HG03457 (cell line): Measurements from ENCODE around the gene TNS1.

Experiments used
- ATAC-seq: cut with Tn5 transposase; IDR thresholded peaks from one replicate; pipeline ENCODE4 v1.9.1; 2021; ENCODE audit warnings: moderate number of reproducible peaks; ENCODE audit not compliant: unreplicated experiment

Gene TNS1

DNA sequence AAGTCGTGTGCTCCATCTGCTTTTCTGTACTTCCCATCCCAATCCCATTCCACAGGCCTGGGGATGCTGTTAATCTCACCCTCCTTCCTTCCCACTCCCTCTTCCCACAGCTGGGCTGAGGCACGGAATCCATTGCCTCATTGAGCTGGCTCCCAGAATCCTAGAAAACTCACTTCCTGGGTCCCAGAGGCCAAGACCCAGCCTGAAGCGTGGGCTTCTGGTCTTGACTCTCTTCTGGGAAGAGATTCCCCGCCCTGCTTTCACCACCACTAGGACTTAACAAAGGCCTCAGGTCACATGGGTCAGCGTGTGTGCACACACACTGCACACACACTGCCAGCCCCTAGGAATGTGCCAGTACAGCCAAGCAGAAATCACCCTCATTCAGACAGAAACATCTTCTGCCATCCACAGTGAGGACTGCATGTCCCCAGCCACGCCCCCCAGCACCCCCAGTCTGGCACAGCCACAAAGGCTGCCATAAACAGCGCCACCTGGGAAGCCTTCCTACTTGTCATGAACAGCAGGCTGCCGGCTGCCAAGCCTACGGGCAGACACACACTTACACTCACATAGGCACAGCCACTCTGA, 165.8 kb downstream of the TNS1 start:
- ATAC-seq: no peak

DNA sequence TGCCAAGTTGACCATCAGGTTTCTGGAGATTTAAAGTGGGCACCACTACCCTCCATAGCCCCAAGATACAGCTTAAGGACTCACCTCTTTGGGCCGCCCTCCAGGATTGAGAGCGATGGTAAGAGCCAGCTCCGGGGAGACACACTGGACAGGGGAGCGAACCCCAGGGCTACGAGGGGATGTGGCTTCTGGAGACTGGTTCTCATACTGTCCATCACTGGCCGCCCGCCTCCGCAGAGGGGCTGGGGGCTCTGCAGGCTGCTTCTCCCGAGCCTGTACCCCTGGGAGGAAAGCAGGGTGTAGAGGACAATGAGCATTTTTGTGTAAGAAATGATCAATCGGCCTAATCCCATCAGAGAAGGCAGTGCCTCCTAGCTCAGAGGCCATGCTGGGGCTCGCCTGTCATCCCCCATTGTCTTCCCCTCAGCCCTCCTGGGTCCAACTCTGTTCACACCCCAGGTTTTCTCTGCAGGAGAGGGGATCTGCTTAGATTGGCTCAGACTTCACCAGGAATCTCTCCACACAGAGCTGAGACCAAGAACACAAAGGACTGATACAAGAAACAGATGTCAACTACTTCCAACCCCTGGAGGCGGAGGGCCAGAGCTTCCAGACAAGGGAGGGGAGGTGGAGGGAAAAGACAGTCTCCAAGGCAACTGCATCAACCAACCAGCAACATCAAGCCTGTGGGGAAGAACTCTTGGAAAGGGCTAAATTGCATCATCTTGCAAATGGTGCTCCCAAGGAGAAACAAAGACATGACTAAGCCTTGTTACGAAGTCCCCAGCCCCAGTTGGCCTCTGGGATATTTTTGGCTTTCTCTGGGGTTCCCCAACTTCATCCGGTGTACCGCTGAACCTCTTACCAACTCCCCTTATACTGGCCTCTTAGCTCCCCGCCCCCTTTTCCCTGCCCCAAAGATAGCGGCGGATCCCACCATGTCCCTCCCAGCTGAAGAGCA, 166.6 kb downstream of the TNS1 start:
- ATAC-seq: no peak

DNA sequence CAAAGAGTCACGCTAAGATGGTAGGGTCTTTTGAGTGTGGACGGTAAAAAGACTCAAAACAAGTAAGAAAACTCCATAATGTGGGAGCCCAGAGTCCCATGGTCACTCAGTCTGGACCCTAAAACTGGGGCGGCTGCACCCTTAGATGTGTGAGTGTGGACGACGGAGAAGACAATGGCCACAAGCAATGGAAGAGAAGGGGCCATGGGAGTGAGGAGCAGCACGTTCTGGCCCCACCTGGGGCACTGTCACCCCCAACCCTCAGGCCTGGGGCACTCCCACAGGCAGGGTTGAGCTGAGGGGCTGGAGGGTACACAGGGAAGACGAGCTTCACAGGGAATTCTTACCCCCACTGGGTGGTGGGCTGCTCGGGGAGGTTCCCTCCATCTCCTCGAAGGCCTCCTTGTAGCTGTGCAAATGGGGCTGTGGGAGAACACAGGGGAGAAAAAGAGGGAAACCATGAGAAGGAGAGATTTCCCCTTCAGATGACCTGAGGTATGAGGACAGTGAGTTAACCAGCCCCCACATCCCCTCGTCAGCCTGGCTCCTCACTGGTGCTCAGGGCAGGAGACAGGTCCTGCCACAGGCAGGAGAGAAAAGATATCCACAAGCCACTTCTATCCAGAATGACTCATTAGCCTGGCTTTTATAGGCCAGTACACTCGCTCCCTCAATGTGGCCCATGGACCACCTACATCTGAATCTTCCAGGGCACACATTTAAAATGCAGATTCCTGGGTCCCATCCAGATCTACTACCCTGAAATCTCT, 167.9 kb downstream of the TNS1 start:
- ATAC-seq: no peak

DNA sequence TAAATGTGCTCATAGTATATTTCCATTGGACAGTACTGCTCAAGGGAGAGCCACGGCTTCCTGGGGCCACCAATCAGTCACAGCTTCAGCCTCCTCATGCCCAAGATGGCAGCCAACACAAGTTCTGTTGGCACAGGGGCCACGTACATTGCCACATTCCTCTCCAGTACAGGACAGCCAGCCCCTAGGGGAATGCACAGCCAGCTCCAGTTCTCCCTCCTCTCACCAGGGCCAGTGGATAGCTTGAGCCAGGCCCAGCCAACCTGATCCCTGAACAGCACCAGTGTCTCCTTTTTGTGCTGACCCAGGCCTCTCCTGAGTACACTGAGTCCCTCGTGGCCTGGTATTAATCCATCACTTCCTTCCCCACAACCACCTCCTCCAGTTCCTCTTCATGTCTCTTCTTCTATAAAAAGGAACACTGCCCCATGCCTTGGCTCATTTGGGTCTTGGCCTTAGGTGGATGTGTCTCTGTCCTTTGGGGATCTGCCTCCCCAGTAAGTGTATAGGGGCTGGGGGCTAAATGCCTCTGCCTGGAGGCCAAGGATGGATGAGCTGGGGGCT, 168.7 kb downstream of the TNS1 start:
- ATAC-seq: no peak

DNA sequence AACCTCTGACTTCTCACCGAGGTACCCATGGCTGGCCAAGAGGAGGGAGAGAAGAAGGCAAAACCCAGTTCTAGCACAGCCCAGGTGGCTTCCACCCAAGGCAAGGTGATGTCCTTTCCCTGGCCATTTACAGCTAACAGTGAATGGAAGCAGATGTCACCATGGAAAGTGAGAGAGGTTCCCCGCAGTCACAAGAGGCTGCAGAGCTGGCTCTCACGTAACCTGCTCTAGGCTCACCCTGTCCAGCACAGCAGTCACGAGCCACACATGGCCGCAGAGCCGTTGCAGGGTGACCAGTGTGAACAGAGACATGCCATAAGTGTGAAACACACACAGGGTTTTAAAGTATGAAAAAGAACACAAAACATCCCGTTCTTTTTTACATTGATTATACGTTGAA, 169.4 kb downstream of the TNS1 start:
- no peak for ATAC-seq

DNA sequence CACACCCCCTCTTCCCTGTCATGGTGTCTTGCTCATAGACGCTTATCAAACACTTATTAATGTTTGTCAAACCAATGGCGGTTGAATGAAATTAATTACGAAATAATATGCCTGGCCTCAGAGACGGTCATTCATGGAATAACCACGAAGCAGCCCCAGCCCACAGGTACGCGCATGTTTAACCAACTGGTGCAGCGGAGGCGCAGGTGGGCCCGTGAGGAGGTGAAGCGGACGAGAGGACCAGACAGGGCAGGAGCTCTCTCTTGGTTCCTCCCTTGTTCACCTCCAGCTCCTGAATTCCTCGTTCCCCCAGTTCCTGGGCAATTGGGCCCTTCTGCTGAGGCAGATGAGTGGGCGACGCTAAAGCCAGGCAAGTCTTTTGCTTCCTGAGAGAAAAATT, 169.8 kb downstream of the TNS1 start:
- no peak for ATAC-seq

DNA sequence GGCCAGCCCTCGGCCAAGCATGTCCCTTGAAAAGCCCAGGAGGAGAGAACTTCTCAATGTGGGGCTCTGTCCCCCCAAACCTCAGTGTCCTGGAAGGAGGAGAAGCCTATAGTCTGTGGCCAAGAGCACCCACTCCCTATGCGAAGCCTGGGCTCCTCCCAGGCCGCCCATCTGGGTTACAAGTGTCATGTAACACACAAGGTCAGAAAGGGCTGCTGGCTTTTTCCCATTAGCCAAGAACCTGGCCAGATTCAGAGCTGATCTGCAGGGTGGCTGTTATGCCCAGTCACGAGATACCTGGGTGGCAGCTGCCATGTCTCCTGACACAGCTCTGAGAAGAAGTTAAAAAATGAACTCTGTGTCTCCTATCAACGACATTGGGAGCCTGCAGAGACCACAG, 170.7 kb downstream of the TNS1 start:
- no peak for ATAC-seq

DNA sequence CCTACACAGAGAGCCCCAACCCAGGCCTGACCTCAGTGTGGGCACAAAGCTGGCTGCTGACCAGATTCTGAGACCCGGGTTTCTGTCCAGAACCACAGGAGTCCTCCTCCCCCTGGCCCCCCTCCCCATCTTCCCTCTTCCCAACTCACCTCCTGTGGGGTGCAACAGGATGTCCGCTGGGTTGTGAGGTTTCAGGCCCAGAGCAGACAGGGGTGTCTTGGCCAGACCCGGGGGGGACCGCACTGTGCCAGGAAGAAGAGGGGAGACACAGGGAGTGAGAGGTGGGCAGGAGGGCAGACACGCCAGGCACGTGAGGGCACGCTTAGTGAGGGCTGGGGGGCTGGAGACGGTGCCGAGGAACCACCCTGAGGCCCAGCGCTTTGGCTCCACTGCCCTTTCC, 171.5 kb downstream of the TNS1 start:
- ATAC-seq: no peak

DNA sequence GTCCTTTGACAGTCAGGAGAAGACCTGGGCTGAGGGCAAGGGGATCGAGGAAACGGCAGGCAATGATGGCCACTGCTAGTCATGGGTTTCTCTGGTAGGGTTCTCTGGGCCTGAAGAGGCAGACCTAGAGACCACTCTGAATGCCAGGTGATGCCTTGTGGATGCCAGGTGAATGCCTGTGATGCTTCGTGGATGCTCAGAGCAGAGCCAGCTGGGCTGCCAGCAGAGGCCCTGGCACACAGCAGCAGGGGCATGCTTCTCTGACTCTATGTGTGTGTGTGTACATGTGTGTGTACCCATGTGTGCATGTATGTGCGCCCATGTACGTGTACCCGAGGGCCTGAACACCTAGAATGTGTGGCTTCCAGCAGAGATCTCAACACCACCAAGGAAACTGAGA, 172.0 kb downstream of the TNS1 start:
- ATAC-seq: no peak

DNA sequence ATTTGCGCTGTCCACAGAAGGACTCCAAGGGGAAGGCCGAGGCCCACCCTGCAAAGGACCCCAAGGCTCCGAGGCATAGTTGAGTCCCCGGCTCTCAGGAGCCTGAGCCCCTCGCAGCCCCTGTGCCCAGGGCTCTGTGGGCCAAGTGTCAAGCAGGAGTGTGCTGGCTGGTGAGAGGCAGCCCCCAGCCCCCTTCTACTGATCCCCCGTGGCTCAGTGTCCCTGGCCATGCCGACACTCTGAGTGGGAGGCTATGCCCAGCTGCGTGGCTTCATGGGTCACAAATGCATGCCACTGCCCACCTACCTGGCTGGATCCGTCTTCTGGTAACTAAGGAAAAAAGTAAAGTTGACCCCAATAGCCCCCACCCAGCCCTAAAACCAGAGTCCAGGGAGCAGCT, 172.7 kb downstream of the TNS1 start:
- no peak for ATAC-seq

DNA sequence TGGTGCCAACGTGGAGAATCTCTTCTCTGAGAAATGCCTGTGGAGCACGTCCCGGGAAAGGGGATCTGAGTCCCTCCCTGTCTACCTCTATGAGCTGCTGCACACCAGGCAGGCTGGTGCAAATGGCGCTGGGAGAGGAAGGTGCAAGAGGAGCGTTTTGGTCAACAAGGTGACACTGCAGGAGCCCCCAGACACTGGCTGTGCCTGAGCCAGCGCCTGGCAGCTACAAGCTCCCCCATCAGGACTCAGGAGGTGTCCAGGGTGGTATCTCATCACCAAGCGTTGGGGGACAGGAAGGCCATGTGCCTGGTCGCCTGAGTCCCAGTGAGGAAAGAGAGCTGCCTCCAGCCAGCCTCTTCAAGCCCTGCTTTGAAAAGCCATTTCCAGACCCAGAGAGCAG, 173.4 kb downstream of the TNS1 start:
- no peak for ATAC-seq

DNA sequence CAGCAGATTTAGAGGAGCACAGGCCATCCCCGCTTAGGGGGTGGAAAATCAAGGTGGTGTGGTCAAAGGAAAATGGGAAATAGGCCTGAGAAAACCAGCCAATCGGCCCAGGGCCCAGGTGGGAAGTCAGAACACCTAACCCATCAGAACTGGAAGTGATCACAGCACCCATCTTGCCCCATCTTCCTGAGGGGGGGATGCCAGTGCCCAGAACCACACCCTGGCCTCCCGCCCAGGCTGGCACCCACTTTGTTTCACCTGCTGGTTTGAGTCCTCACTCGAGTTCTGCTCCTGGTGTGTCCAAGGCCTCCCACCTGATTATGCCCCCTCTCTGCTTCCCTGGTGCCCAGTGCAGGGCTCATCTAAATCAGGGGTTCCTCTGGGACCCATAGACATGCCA, 174.5 kb downstream of the TNS1 start:
- ATAC-seq: no peak

DNA sequence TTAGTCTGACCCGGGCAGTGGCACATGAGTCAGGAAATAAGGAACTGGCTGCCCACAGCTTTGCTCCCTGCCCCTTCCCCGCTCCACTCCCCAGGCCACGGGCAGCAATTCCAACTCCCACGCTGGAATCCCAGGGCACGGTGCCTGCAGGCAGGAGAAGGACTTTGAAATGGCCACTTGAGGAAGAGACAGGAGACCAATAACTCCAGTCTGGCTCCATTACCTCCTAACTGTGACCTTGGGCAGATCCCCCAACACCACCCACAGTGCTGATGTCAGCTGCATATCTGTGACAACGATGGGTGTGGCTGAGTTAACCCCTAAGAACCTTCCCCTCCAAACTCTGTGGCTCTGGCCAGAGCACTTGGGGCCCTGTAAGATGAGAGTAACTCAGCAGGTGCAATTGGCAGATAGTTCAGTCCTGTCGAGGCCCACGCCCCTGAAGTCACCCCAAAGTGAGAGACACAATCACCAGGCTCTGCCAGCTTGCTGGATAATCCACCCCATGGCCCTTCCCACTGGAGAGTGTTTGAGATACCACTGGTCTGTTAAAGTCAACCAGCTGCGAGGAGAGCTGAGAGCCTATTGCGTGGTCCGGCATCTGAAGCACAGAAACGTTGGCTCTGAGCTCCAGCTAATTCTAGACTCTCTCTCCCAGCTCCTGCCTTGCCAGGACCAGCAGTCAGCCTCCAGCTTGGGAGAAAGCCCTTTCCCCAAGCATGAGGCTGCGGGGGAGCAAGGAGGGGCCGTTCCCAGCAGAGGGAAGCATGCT, 175.2 kb downstream of the TNS1 start:
- ATAC-seq: no peak

DNA sequence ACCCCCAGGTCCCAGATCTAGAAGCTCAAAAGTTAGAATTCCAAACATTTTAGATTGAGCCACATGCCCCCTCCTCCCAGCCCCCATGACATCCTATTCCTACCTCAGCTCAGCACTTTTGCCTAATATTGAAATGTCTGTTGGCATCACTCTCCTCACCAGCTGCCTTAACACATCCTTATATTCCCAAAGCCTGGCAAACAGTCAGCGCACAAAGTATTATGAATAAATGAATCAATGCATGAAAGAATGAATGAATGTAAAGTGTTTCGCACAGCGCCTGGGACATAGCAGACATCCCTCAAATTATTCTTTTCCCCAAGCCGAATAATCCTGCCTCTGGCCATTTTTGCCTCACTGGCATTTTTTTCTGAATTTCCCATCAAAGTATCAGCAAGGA, 175.8 kb downstream of the TNS1 start:
- no peak for ATAC-seq

DNA sequence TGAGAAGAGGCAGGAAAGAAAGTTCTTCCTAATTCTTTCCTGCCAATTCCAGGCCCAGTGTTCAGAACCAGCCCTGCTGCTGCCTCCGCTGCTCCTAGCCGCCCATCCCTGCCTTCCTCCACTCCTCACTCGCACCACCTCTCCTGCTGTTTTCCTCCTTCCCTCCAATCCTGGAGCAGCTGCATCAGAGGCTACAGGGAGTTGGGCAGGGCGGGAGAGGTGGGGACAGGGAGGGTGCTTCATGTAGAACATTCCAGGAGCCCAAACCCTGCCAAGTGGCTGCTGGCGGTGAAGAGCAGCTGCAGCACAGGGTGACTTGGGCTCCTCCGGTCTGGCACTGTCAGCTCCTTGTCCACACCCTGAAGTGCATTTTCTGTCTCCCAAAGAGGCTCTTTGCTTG, 176.3 kb downstream of the TNS1 start:
- ATAC-seq: no peak

DNA sequence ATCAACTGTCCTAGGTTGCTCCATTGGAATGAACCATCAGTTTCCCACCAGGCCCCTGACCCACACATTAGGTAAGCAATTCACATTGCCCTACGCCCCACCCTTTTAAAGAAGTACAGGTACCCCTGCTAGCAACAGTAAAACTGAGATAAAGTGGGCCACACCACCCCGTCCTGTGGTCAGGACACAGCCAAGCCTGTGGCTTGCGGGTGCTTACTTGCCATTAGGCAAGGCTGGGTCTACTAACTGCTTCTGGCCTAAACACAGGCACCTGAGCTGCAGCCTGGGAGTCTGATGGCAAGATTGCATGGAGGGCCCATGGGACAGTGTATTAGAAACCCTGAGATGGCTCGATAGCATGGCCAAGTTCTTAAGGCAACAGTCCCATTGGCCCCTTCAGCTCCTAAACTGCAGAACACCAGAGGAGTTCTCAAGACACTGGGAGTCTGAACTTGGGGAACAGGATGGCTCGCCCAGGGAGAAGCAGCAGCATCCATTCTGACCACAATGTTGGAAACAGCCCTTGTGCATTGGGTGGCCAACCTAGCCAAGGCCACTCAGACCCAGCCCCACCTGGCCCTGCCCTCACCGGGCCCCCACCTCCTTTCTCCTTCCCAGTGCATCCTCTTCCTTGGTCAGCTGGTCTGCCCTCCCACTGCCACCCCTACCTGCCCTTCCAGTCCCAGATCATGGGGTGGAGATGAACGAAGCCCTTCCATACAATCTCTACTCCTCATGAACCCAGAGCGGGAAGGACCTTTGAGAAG, 177.1 kb downstream of the TNS1 start:
- no peak for ATAC-seq

DNA sequence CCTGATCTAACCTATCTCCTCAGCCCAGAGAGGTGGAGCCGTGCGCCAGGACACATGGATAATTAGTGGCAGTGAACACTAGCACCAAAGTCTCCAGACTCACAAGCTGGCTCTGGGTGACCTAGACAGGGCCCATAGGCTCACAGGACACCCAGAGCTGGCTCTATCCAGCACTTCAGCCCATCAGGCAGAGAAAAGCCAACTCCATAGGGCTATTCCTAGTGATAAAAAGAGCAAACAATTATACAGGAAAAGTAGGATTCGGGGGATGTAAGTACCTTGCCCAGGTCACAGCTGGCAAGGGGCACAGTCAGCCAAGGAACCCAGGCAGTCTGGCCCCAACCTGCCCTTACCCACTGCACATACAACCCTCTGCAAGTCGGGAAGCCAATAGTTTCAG, 178.6 kb downstream of the TNS1 start:
- ATAC-seq: no peak

DNA sequence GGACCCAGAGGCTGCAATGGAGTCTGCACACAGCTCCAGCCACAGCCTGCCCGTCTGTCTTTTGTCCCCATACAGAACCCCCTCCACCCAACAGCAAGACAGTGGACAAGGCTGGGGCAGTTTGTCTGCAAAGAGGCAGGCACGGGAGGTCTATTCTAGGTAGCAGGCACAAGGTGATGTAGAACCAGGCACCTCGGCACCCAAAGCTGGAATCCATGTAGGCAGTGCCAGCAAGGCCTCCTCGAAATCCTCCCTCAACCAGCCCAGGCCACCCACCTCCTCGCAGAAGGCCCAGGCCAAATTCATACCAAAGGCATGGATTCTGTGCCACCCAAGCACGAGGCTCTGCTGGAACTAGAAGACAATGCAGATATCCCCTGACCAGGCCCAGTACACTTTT, 179.2 kb downstream of the TNS1 start:
- ATAC-seq: no peak

DNA sequence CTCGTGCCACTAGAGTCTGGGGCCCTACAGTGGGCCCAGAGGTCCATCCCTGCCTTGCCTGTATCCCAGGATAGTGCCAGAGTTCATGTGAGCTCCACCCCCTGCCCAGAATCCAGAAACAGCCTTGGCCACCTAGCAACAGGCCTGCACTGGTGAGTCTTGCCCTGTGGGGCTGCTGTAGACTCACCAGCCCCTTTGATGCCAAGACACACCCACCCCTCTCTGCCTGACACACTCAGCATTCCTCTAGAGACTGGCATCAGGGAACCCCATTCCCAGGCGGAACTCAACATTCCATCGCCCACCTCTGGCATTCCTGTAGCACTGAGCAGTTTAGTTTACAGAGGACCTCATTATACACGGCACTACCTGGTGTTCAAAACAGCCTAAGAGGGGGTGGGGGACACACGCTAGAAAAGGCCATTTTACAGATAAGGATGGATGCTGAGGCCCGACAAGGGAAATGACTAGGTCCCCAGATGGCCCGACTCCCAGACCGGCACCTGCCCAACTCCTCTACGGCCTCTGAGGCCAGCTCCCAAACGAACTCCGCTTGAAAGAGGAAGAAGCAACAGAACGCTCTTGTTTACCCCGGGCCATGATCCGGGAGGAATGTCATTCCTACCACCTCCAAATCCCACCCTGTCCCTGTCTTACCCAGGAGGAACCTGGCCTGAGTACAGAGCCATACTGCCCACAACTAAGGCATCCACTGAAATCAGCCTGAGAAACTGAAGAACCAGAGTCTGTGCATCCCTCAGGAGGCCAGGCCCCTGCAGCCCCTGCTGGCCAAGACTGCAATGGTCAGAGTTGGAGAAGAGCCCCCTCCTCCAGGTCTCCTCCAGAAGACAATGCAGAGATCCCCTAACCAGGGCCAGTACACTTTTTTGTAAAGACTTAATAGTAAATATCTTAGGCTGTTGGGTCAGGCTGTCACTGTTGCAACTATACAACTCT, 180.2 kb downstream of the TNS1 start:
- ATAC-seq: no peak
